H1 (cell line): ENCODE data around the gene NUCB1. TPM values are rescaled to one million over a fixed set of nuclear protein-coding genes. Genes with fewer than 3 reads are reported as not detected.

Experiments
- ASH2L ChIP-seq: fragments of 200-600, 300-600 bp; sonication (generic); IDR thresholded peaks from one replicate; pipeline ENCODE4 v1.7.1; 2017; ENCODE audit warnings: low read length
- BACH1 ChIP-seq: IDR thresholded peaks from 2 replicates; pipeline ENCODE4 v1.6.1; 2012; ENCODE audit warnings: low read length, improper control_type of control experiment
- CREB1 ChIP-seq: IDR thresholded peaks from 2 replicates; pipeline ENCODE4 v1.6.1; 2012; ENCODE audit warnings: inconsistent platforms
- EP300 ChIP-seq, 2 experiments: IDR thresholded peaks; 1 replicate in 1 of 2; 2 replicates in 1 of 2; pipeline ENCODE4 v1.6.1; 2011 to 2012; ENCODE audit warnings: low read depth in 2 of 2, low read length in 2 of 2, mild to moderate bottlenecking in 2 of 2, borderline replicate concordance in 1 of 2, inconsistent platforms in 1 of 2, moderate library complexity in 1 of 2
- GTF2F1 ChIP-seq: IDR thresholded peaks from 2 replicates; pipeline ENCODE4 v1.6.1; 2012; ENCODE audit warnings: low read depth, low read length, improper control_type of control experiment, borderline replicate concordance
- KDM4A ChIP-seq: IDR thresholded peaks from one replicate; pipeline ENCODE4 v1.7.1; 2012; ENCODE audit warnings: low read depth, mild to moderate bottlenecking, moderate library complexity, low read length, inconsistent platforms; ENCODE audit not compliant: severe bottlenecking
- POLR2AphosphoS5 ChIP-seq: IDR thresholded peaks from 2 replicates; pipeline ENCODE4 v1.6.1; 2011; ENCODE audit warnings: low read depth, low read length
- RAD21 ChIP-seq, 2 experiments: IDR thresholded peaks in 1 of 2; conservative IDR thresholded peaks in 1 of 2; 2 replicates each; pipeline ENCODE4 v1.6.1; 2011; ENCODE audit warnings: low read depth in 2 of 2, low read length in 2 of 2, improper control_type of control experiment in 1 of 2, inconsistent platforms in 1 of 2, mild to moderate bottlenecking in 1 of 2, moderate library complexity in 1 of 2
- RBBP5 ChIP-seq: IDR thresholded peaks from 2 replicates; pipeline ENCODE4 v1.7.1; 2012; ENCODE audit warnings: low read depth, mild to moderate bottlenecking, inconsistent platforms, low read length, moderate library complexity, borderline replicate concordance
- RNF2 ChIP-seq: fragments of 200-900, 300-1000 bp; sonication (generic); IDR thresholded peaks from 2 replicates; pipeline ENCODE4 v1.7.1; 2016; ENCODE audit warnings: borderline replicate concordance, low read depth, mild to moderate bottlenecking, antibody characterized with exemption, low read length; ENCODE audit not compliant: poor library complexity, severe bottlenecking; ENCODE audit errors: missing control alignments
- SAP30 ChIP-seq: fragments of 300-600 bp; sonication (generic); IDR thresholded peaks from 2 replicates; pipeline ENCODE4 v1.7.1; 2012; ENCODE audit warnings: low read length, moderate library complexity, mild to moderate bottlenecking, inconsistent platforms; ENCODE audit not compliant: insufficient read depth, insufficient replicate concordance
- SIX5 ChIP-seq: IDR thresholded peaks from 2 replicates; pipeline ENCODE4 v1.6.1; 2011; ENCODE audit warnings: mild to moderate bottlenecking, low read depth, low read length
- SP1 ChIP-seq: IDR thresholded peaks from 2 replicates; pipeline ENCODE4 v1.6.1; 2011; ENCODE audit warnings: low read depth, low read length
- SRF ChIP-seq: IDR thresholded peaks from 2 replicates; pipeline ENCODE4 v1.6.1; 2011; ENCODE audit warnings: mild to moderate bottlenecking, low read depth, low read length, moderate library complexity
- TAF1 ChIP-seq: IDR thresholded peaks from 2 replicates; pipeline ENCODE4 v1.6.1; 2011; ENCODE audit warnings: mild to moderate bottlenecking, low read depth, low read length
- TAF7 ChIP-seq: optimal IDR thresholded peaks from 2 replicates; pipeline ENCODE3; 2011; ENCODE audit warnings: low read depth, mild to moderate bottlenecking, inconsistent platforms, low read length, moderate library complexity, borderline replicate concordance
- YY1 ChIP-seq: IDR thresholded peaks from 2 replicates; pipeline ENCODE4 v1.6.1; 2011; ENCODE audit warnings: low read depth, mild to moderate bottlenecking, low read length
- polyA plus RNA-seq, 7 experiments: library from polyadenylated mRNA; depleted of rRNA in 3 of 7; stranded (reverse) in 5 of 7; unstranded in 2 of 7; fragments of >200 nt in 5 of 7; fragments of 200-250 nt in 2 of 7; gene quantifications; 1 replicate in 5 of 7; 2 replicates in 1 of 7; 4 replicates in 1 of 7; pipeline versions ENCODE4 v1.2.1 to v1.2.3, GENCODE V29; 2011 to 2013; ENCODE audit warnings: missing spikeins in 2 of 7, mixed read lengths in 2 of 7
- total RNA-seq: library from RNA; stranded (reverse); fragmentation: NEBNext Ultra II Directional; extraction: Animal tissue kit (Norgen Biotek cat#: 25700); gene quantifications from 2 replicates; pipeline ENCODE4 v1.2.1, GENCODE V29; 2021
- TF ChIP-seq, protein P1 (sequence below): IDR thresholded peaks from 2 replicates; pipeline ENCODE4 v1.6.1; 2011; ENCODE audit warnings: low read depth, mild to moderate bottlenecking, low read length; ENCODE audit not compliant: insufficient read depth
- TF ChIP-seq, protein P2 (sequence below), 3 experiments: IDR thresholded peaks; 1 replicate in 2 of 3; 2 replicates in 1 of 3; pipeline versions ENCODE4 v1.5.1 to v1.6.1; 2011; ENCODE audit warnings: low read length in 3 of 3, mild to moderate bottlenecking in 3 of 3, inconsistent platforms in 2 of 3, low read depth in 1 of 3, moderate library complexity in 1 of 3; ENCODE audit not compliant: insufficient read depth in 1 of 3; ENCODE audit errors: control extremely low read depth in 1 of 3
- TF ChIP-seq, protein P3 (sequence below): IDR thresholded peaks from 2 replicates; pipeline ENCODE4 v1.6.1; 2012; ENCODE audit warnings: inconsistent platforms

The NUCB1 gene
- total and polyA plus RNA-seq, 2 of the 8 experiments (the other 6 are each of a cell fraction or from before 2014, with no cell fraction given): 111 to 121 TPM

DNA sequence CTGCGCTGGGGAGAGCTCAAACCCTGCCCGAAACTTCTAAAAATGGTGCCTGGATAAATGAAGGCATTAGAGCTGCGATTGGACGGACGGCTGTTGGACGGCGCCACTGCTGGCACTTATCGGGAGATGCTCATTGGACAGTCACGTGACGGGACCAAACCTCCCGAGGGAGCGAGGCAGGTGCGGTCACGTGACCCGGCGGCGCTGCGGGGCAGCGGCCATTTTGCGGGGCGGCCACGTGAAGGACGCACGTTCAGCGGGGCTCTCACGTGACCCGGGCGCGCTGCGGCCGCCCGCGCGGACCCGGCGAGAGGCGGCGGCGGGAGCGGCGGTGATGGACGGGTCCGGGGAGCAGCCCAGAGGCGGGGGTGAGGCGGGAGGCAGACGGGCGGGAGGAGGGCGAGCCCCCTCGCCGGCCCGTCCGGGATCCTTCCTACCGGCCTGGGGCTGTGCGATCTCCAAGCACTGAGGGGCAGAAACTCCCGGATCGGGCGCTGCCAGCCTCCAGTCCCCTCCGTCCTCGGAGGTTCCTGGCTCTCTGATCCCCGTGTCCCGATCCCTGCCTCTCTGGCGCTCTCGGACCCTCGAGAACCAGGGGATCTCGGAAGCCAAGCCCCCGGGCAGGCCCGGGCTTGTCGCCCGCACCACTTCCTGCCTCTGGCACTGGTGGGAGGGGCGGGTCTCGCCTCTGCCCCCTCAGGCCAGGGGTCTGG, 54.6 kb downstream of the NUCB1 start, which contains the start of gene BAX (continued):
- TF ChIP-seq TAF7 (peak; percentile 13), BACH1 (no peak), POLR2AphosphoS5 (peak; percentile 66; the same call in 1 of the 2 replicates), SIX5 (peak; percentile 45), RAD21 (IDR thresholded peaks at IDR 0.05 in 1 of 2, conservative IDR thresholded peaks at IDR 0.05 in 1 of 2; ENCODE audit: low read depth in 2 of 2, low read length in 2 of 2) (no peak; a peak in 1 of 4 replicates), YY1 (peak; percentile 100), SRF (no peak), GTF2F1 (peak; percentile 94), EP300 (IDR thresholded peaks at IDR 0.05; ENCODE audit: borderline replicate concordance in 1 of 2, low read depth in 2 of 2, low read length in 2 of 2) (peak in 1 of 2 experiments; percentile 64; a peak in 1 of 3 replicates), KDM4A (peak; percentile 45), SAP30 (no peak), CREB1 (peak; percentile 56; the same call in 1 of the 2 replicates), ASH2L (no peak), SP1 (peak; percentile 44; the same call in 1 of the 2 replicates), RBBP5 (0 out of 2 replicates have a peak, but pooled peaks have one; percentile 43), TAF1 (peak; percentile 73), RNF2 (no peak)
- TF ChIP-seq, protein P1, sequence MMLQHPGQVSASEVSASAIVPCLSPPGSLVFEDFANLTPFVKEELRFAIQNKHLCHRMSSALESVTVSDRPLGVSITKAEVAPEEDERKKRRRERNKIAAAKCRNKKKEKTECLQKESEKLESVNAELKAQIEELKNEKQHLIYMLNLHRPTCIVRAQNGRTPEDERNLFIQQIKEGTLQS: peak; percentile 100
- TF ChIP-seq, protein P2, sequence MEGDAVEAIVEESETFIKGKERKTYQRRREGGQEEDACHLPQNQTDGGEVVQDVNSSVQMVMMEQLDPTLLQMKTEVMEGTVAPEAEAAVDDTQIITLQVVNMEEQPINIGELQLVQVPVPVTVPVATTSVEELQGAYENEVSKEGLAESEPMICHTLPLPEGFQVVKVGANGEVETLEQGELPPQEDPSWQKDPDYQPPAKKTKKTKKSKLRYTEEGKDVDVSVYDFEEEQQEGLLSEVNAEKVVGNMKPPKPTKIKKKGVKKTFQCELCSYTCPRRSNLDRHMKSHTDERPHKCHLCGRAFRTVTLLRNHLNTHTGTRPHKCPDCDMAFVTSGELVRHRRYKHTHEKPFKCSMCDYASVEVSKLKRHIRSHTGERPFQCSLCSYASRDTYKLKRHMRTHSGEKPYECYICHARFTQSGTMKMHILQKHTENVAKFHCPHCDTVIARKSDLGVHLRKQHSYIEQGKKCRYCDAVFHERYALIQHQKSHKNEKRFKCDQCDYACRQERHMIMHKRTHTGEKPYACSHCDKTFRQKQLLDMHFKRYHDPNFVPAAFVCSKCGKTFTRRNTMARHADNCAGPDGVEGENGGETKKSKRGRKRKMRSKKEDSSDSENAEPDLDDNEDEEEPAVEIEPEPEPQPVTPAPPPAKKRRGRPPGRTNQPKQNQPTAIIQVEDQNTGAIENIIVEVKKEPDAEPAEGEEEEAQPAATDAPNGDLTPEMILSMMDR (IDR thresholded peaks at IDR 0.05; ENCODE audit: control extremely low read depth in 1 of 3, insufficient read depth in 1 of 3, low read depth in 1 of 3, low read length in 3 of 3): peak; percentile 6 to 15 (median 8); a peak in 2 of 4 replicates
- TF ChIP-seq, protein P3, sequence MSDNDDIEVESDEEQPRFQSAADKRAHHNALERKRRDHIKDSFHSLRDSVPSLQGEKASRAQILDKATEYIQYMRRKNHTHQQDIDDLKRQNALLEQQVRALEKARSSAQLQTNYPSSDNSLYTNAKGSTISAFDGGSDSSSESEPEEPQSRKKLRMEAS: peak; percentile 95
